Measurements from ENCODE around the gene DPCD. TPM values are rescaled to one million over a fixed set of nuclear protein-coding genes. Genes with fewer than 3 reads are reported as not detected.

Gene DPCD
- total and polyA plus RNA-seq, 4 donors = 5.1 to 6.9 (median 5.6) TPM

DNA sequence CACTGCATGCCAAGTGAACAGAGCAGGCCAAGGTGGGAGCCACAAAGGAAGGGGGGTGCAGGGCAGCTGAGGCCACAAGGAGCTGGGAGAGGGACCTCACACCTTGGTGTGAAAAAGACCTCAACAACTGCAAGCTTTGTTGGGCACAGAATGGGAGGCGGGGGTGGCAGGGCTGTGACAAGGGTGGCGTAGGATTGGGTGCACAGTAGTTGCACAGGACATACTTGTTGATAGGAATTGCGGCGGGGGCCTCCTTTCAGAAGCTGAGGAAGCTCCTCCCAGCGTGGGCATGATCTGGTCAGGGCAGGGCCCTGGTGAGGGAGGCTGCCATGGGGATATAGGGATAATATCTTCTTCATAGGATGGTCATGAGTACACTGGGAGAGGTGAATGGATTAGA lies 25.9 kb upstream of the DPCD start:
- Histone ChIP-seq H3K4me3 (ENCODE audit: low read depth in 1 of 3, low read length in 3 of 3) (no peak overlapping the region), H3K4me1 (ENCODE audit: control insufficient read depth in 4 of 4, insufficient read depth in 4 of 4, low read length in 3 of 4) (peaks cover 0 to 2% (median under 1%) of the 10 kb centered on the region in 4 donors), H3K36me3 (ENCODE audit: control insufficient read depth in 4 of 4, insufficient read depth in 3 of 4, low read depth in 1 of 4, low read length in 3 of 4) (no peaks in the 10 kb centered on the region), H3K27ac (ENCODE audit: low read depth in 1 of 2, low read length in 2 of 2) (no peak overlapping the region), H3K9ac (ENCODE audit: low read depth in 1 of 2, low read length in 2 of 2) (no peak overlapping the region), H3K27me3 (ENCODE audit: control insufficient read depth in 4 of 4, insufficient read depth in 4 of 4, low read length in 3 of 4) (peaks cover 0 to 3% (median 2%) of the 10 kb centered on the region in 4 donors), H3K9me3 (ENCODE audit: control insufficient read depth in 4 of 4, low read length in 3 of 4) (no peaks in the 10 kb centered on the region)
- TF ChIP-seq, protein P1, sequence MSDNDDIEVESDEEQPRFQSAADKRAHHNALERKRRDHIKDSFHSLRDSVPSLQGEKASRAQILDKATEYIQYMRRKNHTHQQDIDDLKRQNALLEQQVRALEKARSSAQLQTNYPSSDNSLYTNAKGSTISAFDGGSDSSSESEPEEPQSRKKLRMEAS (IDR thresholded peaks at IDR 0.05) = no peak
- TF ChIP-seq, protein P2, sequence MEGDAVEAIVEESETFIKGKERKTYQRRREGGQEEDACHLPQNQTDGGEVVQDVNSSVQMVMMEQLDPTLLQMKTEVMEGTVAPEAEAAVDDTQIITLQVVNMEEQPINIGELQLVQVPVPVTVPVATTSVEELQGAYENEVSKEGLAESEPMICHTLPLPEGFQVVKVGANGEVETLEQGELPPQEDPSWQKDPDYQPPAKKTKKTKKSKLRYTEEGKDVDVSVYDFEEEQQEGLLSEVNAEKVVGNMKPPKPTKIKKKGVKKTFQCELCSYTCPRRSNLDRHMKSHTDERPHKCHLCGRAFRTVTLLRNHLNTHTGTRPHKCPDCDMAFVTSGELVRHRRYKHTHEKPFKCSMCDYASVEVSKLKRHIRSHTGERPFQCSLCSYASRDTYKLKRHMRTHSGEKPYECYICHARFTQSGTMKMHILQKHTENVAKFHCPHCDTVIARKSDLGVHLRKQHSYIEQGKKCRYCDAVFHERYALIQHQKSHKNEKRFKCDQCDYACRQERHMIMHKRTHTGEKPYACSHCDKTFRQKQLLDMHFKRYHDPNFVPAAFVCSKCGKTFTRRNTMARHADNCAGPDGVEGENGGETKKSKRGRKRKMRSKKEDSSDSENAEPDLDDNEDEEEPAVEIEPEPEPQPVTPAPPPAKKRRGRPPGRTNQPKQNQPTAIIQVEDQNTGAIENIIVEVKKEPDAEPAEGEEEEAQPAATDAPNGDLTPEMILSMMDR (IDR thresholded peaks at IDR 0.05; ENCODE audit: low read depth, low read length, missing input control) = no peak
- TF ChIP-seq JUND (IDR thresholded peaks at IDR 0.05) = no peak
- TF ChIP-seq TAF1 (conservative IDR thresholded peaks at IDR 0.05) = no peak
- no peak for TF ChIP-seq RAD21 (IDR thresholded peaks at IDR 0.05)
- TF ChIP-seq NR2F2 (IDR thresholded peaks at IDR 0.05) = no peak
- no peak for TF ChIP-seq EGR1 (IDR thresholded peaks at IDR 0.05; ENCODE audit: low read depth in 2 of 2)
- TF ChIP-seq HNF4G (IDR thresholded peaks at IDR 0.05) = no peak
- no peak for TF ChIP-seq HNF4A (conservative IDR thresholded peaks at IDR 0.05)
- TF ChIP-seq SP1 (IDR thresholded peaks at IDR 0.05) = no peak
- no peak for TF ChIP-seq FOXA1 (IDR thresholded peaks at IDR 0.05)
- no peak for TF ChIP-seq FOXA2 (IDR thresholded peaks at IDR 0.05)
- TF ChIP-seq, protein P3, sequence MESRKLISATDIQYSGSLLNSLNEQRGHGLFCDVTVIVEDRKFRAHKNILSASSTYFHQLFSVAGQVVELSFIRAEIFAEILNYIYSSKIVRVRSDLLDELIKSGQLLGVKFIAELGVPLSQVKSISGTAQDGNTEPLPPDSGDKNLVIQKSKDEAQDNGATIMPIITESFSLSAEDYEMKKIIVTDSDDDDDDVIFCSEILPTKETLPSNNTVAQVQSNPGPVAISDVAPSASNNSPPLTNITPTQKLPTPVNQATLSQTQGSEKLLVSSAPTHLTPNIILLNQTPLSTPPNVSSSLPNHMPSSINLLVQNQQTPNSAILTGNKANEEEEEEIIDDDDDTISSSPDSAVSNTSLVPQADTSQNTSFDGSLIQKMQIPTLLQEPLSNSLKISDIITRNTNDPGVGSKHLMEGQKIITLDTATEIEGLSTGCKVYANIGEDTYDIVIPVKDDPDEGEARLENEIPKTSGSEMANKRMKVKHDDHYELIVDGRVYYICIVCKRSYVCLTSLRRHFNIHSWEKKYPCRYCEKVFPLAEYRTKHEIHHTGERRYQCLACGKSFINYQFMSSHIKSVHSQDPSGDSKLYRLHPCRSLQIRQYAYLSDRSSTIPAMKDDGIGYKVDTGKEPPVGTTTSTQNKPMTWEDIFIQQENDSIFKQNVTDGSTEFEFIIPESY (IDR thresholded peaks at IDR 0.05) = no peak
- TF ChIP-seq, protein P4, sequence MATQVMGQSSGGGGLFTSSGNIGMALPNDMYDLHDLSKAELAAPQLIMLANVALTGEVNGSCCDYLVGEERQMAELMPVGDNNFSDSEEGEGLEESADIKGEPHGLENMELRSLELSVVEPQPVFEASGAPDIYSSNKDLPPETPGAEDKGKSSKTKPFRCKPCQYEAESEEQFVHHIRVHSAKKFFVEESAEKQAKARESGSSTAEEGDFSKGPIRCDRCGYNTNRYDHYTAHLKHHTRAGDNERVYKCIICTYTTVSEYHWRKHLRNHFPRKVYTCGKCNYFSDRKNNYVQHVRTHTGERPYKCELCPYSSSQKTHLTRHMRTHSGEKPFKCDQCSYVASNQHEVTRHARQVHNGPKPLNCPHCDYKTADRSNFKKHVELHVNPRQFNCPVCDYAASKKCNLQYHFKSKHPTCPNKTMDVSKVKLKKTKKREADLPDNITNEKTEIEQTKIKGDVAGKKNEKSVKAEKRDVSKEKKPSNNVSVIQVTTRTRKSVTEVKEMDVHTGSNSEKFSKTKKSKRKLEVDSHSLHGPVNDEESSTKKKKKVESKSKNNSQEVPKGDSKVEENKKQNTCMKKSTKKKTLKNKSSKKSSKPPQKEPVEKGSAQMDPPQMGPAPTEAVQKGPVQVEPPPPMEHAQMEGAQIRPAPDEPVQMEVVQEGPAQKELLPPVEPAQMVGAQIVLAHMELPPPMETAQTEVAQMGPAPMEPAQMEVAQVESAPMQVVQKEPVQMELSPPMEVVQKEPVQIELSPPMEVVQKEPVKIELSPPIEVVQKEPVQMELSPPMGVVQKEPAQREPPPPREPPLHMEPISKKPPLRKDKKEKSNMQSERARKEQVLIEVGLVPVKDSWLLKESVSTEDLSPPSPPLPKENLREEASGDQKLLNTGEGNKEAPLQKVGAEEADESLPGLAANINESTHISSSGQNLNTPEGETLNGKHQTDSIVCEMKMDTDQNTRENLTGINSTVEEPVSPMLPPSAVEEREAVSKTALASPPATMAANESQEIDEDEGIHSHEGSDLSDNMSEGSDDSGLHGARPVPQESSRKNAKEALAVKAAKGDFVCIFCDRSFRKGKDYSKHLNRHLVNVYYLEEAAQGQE (IDR thresholded peaks at IDR 0.05) = no peak
- TF ChIP-seq YY1 (IDR thresholded peaks at IDR 0.05) = no peak
- no peak for TF ChIP-seq GABPA (IDR thresholded peaks at IDR 0.05 in 1 of 2, conservative IDR thresholded peaks at IDR 0.05 in 1 of 2)
- TF ChIP-seq, protein P5, sequence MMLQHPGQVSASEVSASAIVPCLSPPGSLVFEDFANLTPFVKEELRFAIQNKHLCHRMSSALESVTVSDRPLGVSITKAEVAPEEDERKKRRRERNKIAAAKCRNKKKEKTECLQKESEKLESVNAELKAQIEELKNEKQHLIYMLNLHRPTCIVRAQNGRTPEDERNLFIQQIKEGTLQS (IDR thresholded peaks at IDR 0.05) = no peak
- no peak for TF ChIP-seq RXRA (IDR thresholded peaks at IDR 0.05)
- no peak for DNase-seq (ENCODE audit: low spot score)
- 88% methylated on average over 5 of the region's 5 CpGs for WGBS

All from liver (tissue), 9 donors.